ENCODE results near the gene TELO2. TPM values are rescaled to one million over a fixed set of nuclear protein-coding genes. Genes with fewer than 3 reads are reported as not detected.

TELO2 gene
- polyA plus RNA-seq, 3 donors, result 7.3 to 58.1 (median 11.4) TPM

- Histone ChIP-seq H3K27ac (ENCODE audit: low read depth in 1 of 2, low read length in 2 of 2) (peak overlapping the region in 1 of 2 donors; percentile 87), H3K36me3 (replicated peaks in 1 of 2; ENCODE audit: control insufficient read depth in 1 of 2, insufficient read depth in 2 of 2, low read length in 2 of 2) (no peaks in the 10 kb centered on the region), H3K9me3 (replicated peaks in 1 of 2; ENCODE audit: control insufficient read depth in 1 of 2, insufficient read depth in 1 of 2, low read length in 2 of 2) (no peaks in the 10 kb centered on the region), H3K9ac (ENCODE audit: insufficient read depth, low read length, poor library complexity, severe bottlenecking) (no peak overlapping the region), H2AFZ (ENCODE audit: insufficient read depth, low read depth, low read length, poor library complexity, severe bottlenecking) (no peak overlapping the region), H3K4me2 (replicated peaks; ENCODE audit: extremely low read depth, low read length, poor library complexity, severe bottlenecking) (no peak overlapping the region), H3K79me2 (ENCODE audit: insufficient read depth, low read length) (no peaks in the 10 kb centered on the region), H3K27me3 (ENCODE audit: control insufficient read depth in 2 of 2, insufficient read depth in 2 of 2, low read length in 2 of 2) (no peaks in the 10 kb centered on the region), H3K4me3 (replicated peaks in 1 of 3; ENCODE audit: low read depth in 2 of 3, low read length in 3 of 3) (no peak overlapping the region), H3K4me1 (ENCODE audit: control insufficient read depth in 1 of 2, insufficient read depth in 2 of 2, low read length in 2 of 2) (peaks cover 38 to 44% of the 10 kb centered on the region in 2 donors), H4K20me1 (ENCODE audit: insufficient read depth, low read length) (no peaks in the 10 kb centered on the region)
- no peak overlapping the region for H3K4me3 Mint-ChIP-seq
- TF ChIP-seq CTCF (IDR thresholded peaks at IDR 0.05), result no peak
- peak overlapping the region in 3 of 7 donors; percentile 16 to 87 (median 18) for H3K27ac Mint-ChIP-seq
- peak in 1 of 3 donors; percentile 32 for DNase-seq
- intact Hi-C loops (cut with micrococcal nuclease), result no loop called here
- H3K9me3 Mint-ChIP-seq, result peaks cover 0 to 6% (median 0%) of the 10 kb centered on the region in 7 donors
- WGBS (ENCODE audit: insufficient coverage), result 95% methylated on average over 20 of the region's 28 CpGs
- no peaks in the 10 kb centered on the region for H3K36me3 Mint-ChIP-seq
- H3K27me3 Mint-ChIP-seq (ENCODE audit: low read depth in 3 of 3), result peaks cover 0 to 7% (median 2%) of the 10 kb centered on the region in 3 donors
- H3K4me1 Mint-ChIP-seq, result peaks cover 40% of the 10 kb centered on the region
Observed at GRCh38 chr16:1481906-1482835, 11.0 kb upstream of the TELO2 start.

- H2AFZ ChIP-seq (ENCODE audit: insufficient read depth, low read depth, low read length, poor library complexity, severe bottlenecking), result no peak overlapping the region
- no peaks in the 10 kb centered on the region for H3K27me3 ChIP-seq (ENCODE audit: control insufficient read depth in 2 of 2, insufficient read depth in 2 of 2, low read length in 2 of 2)
- DNase-seq, result no peak
- H3K36me3 Mint-ChIP-seq, result no peaks in the 10 kb centered on the region
- no peaks in the 10 kb centered on the region for H4K20me1 ChIP-seq (ENCODE audit: insufficient read depth, low read length)
- H3K36me3 ChIP-seq (replicated peaks in 1 of 2; ENCODE audit: control insufficient read depth in 1 of 2, insufficient read depth in 2 of 2, low read length in 2 of 2), result no peaks in the 10 kb centered on the region
- H3K4me1 ChIP-seq (ENCODE audit: control insufficient read depth in 1 of 2, insufficient read depth in 2 of 2, low read length in 2 of 2), result peaks cover 37 to 51% of the 10 kb centered on the region in 2 donors
- peak overlapping the region in 1 of 2 donors; percentile 24 for H3K4me3 Mint-ChIP-seq
- peaks cover 0 to 3% (median 0%) of the 10 kb centered on the region in 7 donors for H3K9me3 Mint-ChIP-seq
- no peaks in the 10 kb centered on the region for H3K9me3 ChIP-seq (replicated peaks in 1 of 2; ENCODE audit: control insufficient read depth in 1 of 2, insufficient read depth in 1 of 2, low read length in 2 of 2)
- WGBS (ENCODE audit: insufficient coverage), result 96% methylated on average over 40 of the region's 40 CpGs
- peaks cover 0 to 4% (median 2%) of the 10 kb centered on the region in 3 donors for H3K27me3 Mint-ChIP-seq (ENCODE audit: low read depth in 3 of 3)
- H3K27ac Mint-ChIP-seq, result peak overlapping the region in 1 of 7 donors; percentile 78
- no peaks in the 10 kb centered on the region for H3K79me2 ChIP-seq (ENCODE audit: insufficient read depth, low read length)
- no peak overlapping the region for H3K27ac ChIP-seq (ENCODE audit: low read depth in 1 of 2, low read length in 2 of 2)
- intact Hi-C loops (cut with micrococcal nuclease), result no loop called here
- no peak overlapping the region for H3K4me2 ChIP-seq (replicated peaks; ENCODE audit: extremely low read depth, low read length, poor library complexity, severe bottlenecking)
- H3K4me3 ChIP-seq (replicated peaks in 1 of 3; ENCODE audit: low read depth in 2 of 3, low read length in 3 of 3), result no peak overlapping the region
- TF ChIP-seq CTCF (IDR thresholded peaks at IDR 0.05), result no peak
- no peak overlapping the region for H3K9ac ChIP-seq (ENCODE audit: insufficient read depth, low read length, poor library complexity, severe bottlenecking)
- peaks cover 41% of the 10 kb centered on the region for H3K4me1 Mint-ChIP-seq
Observed at GRCh38 chr16:1485847-1486496, 7.2 kb upstream of the TELO2 start.

Measured in CD14-positive monocyte (primary cell).